GM18511 (cell line): ENCODE results near the gene DTNBP1.

Experiments used
- ATAC-seq: cut with Tn5 transposase; IDR thresholded peaks from one replicate; pipeline ENCODE4 v1.9.1; 2021; ENCODE audit warnings: mild to moderate bottlenecking, moderate library complexity; ENCODE audit not compliant: unreplicated experiment

DTNBP1 gene

GRCh38 chr6:15504581-15505350 lies 158.1 kb downstream of the DTNBP1 start:
- ATAC-seq: no peak

DNA sequence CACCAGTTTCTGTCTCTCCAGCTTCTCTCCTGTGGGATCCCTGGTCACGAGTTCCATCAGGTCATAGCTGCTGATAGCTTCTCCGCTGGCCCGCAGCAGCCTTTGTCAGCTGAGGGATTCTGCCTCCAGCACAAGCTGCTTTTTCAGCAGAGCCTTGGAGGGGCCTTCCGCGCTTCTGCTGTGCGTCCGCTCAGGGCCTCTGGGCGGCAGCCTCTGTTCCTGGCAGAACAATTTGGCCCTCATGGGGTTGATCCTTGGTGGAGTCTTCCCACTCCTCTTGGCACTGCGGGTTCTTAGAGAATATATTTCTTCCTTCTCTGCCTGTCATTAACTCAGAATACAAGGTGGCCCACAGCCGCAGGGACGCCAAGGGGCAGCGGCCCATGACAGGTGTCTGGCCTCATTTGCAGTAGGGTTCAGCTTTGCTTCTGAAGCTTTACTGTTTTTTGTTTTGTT lies 158.8 kb downstream of the DTNBP1 start:
- no peak for ATAC-seq

GRCh38 chr6:15503346-15503680 lies 159.5 kb downstream of the DTNBP1 start:
- no peak for ATAC-seq

DNA sequence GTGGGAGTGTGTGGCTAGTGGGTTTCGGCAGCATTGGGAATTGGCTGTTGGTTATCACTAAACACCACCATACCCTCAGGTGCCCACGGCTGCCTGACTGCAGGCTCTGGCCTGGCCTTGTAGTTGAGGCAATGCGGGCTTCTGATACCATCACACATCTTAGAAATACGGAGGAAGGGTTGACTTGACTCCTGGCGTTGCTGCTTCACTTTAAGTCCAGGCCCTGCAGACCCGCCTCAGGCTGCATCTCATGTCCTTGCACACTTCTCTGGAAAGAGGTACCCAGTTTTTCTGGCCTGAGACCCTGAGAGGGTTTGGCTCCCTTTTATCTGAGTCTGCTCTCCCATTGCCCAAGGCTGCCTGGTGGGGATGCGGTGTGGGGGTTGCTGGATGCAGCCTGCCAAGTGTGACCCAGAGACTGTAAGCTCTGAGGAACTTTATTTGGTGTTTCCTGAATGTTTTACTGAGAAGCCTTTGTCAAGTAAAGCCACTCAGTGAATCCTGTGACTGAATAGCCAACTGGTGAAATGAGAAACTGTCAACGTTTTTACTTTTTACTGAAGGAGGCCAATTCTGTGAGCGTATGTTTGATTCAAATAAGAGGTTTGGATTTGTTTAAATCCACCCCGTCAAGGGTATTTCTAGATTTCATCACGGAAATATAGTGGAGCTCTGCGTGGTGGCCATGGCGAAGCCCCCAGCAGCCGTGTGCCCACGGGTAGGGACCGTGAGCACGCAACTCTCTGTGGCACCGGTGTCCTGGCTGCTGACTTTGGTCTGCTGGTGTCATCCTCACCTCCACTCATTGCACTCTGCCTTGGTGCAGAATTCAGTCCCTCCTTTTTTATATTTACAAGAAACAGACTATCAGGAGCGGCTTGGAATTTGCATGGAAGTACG lies 160.1 kb downstream of the DTNBP1 start:
- ATAC-seq: no peak

GRCh38 chr6:15501826-15502445 lies 160.9 kb downstream of the DTNBP1 start:
- ATAC-seq: no peak

GRCh38 chr6:15500901-15501825 lies 161.7 kb downstream of the DTNBP1 start:
- no peak for ATAC-seq

GRCh38 chr6:15500078-15500740 lies 162.6 kb downstream of the DTNBP1 start:
- no peak for ATAC-seq

DNA sequence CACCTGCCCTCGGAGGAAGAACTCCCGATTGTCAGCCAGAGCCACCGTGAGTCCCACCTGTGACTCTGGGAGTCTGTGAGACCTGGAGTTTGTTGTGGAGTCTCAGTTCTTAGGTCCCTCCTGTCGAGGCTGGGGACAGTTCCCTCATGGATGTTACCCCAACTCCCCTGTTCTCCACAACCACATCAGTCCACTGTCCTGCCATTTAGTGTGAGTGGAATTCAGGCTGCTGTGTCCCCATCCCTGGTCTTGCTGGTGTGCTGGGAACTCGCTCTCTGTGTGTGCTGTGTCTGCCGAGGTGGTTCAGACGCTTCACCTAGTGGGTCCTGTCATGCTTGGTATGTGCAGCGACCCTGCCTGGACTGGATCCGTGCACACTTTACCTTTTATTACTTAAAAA lies 163.2 kb downstream of the DTNBP1 start:
- no peak for ATAC-seq

GRCh38 chr6:15499125-15499524 lies 163.7 kb downstream of the DTNBP1 start:
- ATAC-seq: no peak

- ATAC-seq: no peak
These were observed 164.2 kb downstream of the DTNBP1 start for GRCh38 chr6:15498640-15499039.

- ATAC-seq: no peak
These were observed 166.3 kb downstream of the DTNBP1 start for GRCh38 chr6:15496345-15497131.

DNA sequence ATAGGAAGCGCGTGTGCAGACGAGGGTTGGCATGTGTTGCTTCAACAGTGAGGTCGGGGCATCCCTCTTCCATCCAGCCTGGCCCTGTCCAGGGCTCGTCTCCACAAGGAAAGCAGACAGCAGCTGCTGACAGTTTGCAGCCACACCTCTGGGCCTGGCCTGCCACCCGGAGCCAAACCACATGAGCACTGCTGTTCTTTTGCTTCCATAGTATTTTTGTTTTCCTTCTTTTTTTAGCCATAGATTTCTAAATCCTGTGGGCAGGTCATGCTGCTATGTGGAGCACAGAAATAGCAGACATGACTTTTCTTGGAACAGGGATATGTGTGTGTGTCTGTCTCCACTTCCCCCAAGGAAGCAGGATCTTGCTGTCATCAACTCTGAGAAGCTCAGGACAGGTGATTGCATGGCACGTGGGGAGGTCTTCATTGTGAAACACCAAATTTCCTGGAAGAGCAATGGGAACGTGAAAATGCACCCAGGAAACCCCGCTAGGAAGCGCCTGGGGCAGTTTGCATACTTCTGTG lies 167.4 kb downstream of the DTNBP1 start:
- ATAC-seq: no peak

- ATAC-seq: no peak
These were observed 169.2 kb downstream of the DTNBP1 start for GRCh38 chr6:15493437-15494168.

DNA sequence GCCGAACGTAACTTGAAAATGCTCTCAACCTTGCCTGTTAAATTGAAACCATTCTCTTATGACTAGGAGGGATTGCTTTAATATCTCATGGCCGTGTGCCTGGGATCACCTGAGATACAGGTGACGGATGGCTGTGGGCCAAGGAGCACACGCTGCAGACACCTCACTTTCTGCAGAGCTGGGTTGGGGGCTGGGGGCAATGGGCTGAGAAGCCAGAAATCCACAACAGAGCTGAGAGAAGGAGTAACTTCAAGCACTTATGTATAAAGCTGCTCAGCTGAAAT lies 170.9 kb downstream of the DTNBP1 start:
- ATAC-seq: no peak

GRCh38 chr6:15491255-15491985 lies 171.4 kb downstream of the DTNBP1 start:
- ATAC-seq: no peak

- no peak for ATAC-seq
These were observed 172.4 kb downstream of the DTNBP1 start for GRCh38 chr6:15490242-15491100.
